Hepatocyte (in vitro differentiated cells): ENCODE data around the gene WNT6. TPM values are rescaled to one million over a fixed set of nuclear protein-coding genes. Genes with fewer than 3 reads are reported as not detected.

Experiments
- DNase-seq: peaks from one replicate; pipeline ENCODE4 v3.0.0-alpha.2; 2016; ENCODE audit warnings: low spot score
- H2AFZ ChIP-seq: fragments of 200-600 bp; sonication (generic); 2 replicates; pipeline ENCODE4 v1.6.0; 2016; ENCODE audit warnings: antibody characterized with exemption, mild to moderate bottlenecking
- H3K27ac ChIP-seq: fragments of 200-600 bp; sonication (generic); 2 replicates; pipeline ENCODE4 v1.5.1; 2016; ENCODE audit warnings: mild to moderate bottlenecking
- H3K27me3 ChIP-seq: fragments of 200-600 bp; sonication (generic); 2 replicates; pipeline ENCODE4 v1.6.1; 2016
- H3K36me3 ChIP-seq: fragments of 200-600 bp; sonication (generic); replicated peaks from 2 replicates; pipeline ENCODE4 v1.5.1; 2016; ENCODE audit warnings: low read depth; ENCODE audit not compliant: insufficient read depth
- H3K4me1 ChIP-seq: fragments of 200-600 bp; sonication (generic); 2 replicates; pipeline ENCODE4 v1.5.1; 2016; ENCODE audit warnings: mild to moderate bottlenecking, moderate library complexity; ENCODE audit not compliant: insufficient read depth
- H3K4me2 ChIP-seq: fragments of 200-600 bp; sonication (generic); 2 replicates; pipeline ENCODE4 v1.6.0; 2016
- H3K4me3 ChIP-seq: fragments of 200-600 bp; sonication (generic); 2 replicates; pipeline ENCODE4 v1.5.1; 2016; ENCODE audit warnings: mild to moderate bottlenecking
- H3K79me2 ChIP-seq: fragments of 200-600 bp; sonication (generic); 2 replicates; pipeline ENCODE4 v1.6.0; 2017; ENCODE audit warnings: mild to moderate bottlenecking
- H3K9me2 ChIP-seq: fragments of 200-600 bp; sonication (generic); replicated peaks from 2 replicates; pipeline ENCODE4 v1.6.0; 2017; ENCODE audit warnings: mild to moderate bottlenecking; ENCODE audit not compliant: insufficient read depth
- H3K9me3 ChIP-seq: fragments of 200-600 bp; sonication (generic); 2 replicates; pipeline ENCODE4 v1.5.1; 2016; ENCODE audit warnings: low read depth, mild to moderate bottlenecking
- H4K20me1 ChIP-seq: fragments of 200-600 bp; sonication (generic); 2 replicates; pipeline ENCODE4 v1.6.0; 2016; ENCODE audit warnings: mild to moderate bottlenecking; ENCODE audit not compliant: insufficient read depth, poor library complexity, severe bottlenecking
- EZH2 ChIP-seq: fragments of 200-600 bp; sonication (generic); IDR thresholded peaks from 2 replicates; pipeline ENCODE4 v1.6.1; 2016; ENCODE audit warnings: antibody characterized with exemption, mild to moderate bottlenecking, borderline replicate concordance
- EZH2phosphoT487 ChIP-seq: fragments of 200-600 bp; sonication (generic); IDR thresholded peaks from one replicate; pipeline ENCODE4 v1.6.1; 2018; ENCODE audit warnings: antibody characterized with exemption, mild to moderate bottlenecking, low read depth, moderate library complexity; ENCODE audit not compliant: unreplicated experiment, severe bottlenecking
- WGBS: methylation state at CpG from one replicate; pipeline ENCODE4 v1.1.6; 2016; ENCODE audit warnings: low lambda C conversion rate; ENCODE audit errors: missing lambda C conversion rate; 5-methylcytosine and 5-hydroxymethylcytosine counted together
- polyA plus RNA-seq: library from polyadenylated mRNA; unstranded; fragments of >200 nt; fragmentation: Nextera tagmentation; extraction: Ambion mirVana; gene quantifications from 2 replicates; pipeline ENCODE4 v1.2.1, GENCODE V29; 2016
- total RNA-seq: library from RNA; depleted of rRNA; stranded (reverse); fragments of >200 nt; gene quantifications from 2 replicates; pipeline ENCODE4 v1.2.3, GENCODE V29; 2014
- TF ChIP-seq, protein P1 (sequence below): fragments of 200-600 bp; sonication (generic); IDR thresholded peaks from 2 replicates; pipeline ENCODE4 v1.5.1; 2016; ENCODE audit warnings: antibody characterized with exemption, mild to moderate bottlenecking; ENCODE audit not compliant: poor library complexity

The WNT6 gene
- total and polyA plus RNA-seq, 2 experiments from 2014 or later: 7.1 to 22.8 TPM

- Histone ChIP-seq H3K9me2 (no peaks in the 10 kb centered on the region), H3K4me3 (no peak overlapping the region), H3K27ac (no peak overlapping the region), H3K36me3 (no peaks in the 10 kb centered on the region), H3K4me1 (no peaks in the 10 kb centered on the region), H4K20me1 (no peaks in the 10 kb centered on the region), H3K27me3 (peaks cover 9% of the 10 kb centered on the region), H2AFZ (no peak overlapping the region), H3K4me2 (no peak overlapping the region), H3K79me2 (no peaks in the 10 kb centered on the region), H3K9me3 (no peaks in the 10 kb centered on the region)
- no peak for DNase-seq
- TF ChIP-seq, protein P1, sequence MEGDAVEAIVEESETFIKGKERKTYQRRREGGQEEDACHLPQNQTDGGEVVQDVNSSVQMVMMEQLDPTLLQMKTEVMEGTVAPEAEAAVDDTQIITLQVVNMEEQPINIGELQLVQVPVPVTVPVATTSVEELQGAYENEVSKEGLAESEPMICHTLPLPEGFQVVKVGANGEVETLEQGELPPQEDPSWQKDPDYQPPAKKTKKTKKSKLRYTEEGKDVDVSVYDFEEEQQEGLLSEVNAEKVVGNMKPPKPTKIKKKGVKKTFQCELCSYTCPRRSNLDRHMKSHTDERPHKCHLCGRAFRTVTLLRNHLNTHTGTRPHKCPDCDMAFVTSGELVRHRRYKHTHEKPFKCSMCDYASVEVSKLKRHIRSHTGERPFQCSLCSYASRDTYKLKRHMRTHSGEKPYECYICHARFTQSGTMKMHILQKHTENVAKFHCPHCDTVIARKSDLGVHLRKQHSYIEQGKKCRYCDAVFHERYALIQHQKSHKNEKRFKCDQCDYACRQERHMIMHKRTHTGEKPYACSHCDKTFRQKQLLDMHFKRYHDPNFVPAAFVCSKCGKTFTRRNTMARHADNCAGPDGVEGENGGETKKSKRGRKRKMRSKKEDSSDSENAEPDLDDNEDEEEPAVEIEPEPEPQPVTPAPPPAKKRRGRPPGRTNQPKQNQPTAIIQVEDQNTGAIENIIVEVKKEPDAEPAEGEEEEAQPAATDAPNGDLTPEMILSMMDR: no peak
- TF ChIP-seq EZH2phosphoT487 (no peak), EZH2 (no peak)
- WGBS: 88% methylated on average over 3 of the region's 3 CpGs
Observed at GRCh38 chr2:218830526-218831306, 28.9 kb upstream of the WNT6 start.

- Histone ChIP-seq H3K9me3 (no peaks in the 10 kb centered on the region), H4K20me1 (no peaks in the 10 kb centered on the region), H3K36me3 (no peaks in the 10 kb centered on the region), H3K27me3 (peaks cover 9% of the 10 kb centered on the region), H3K4me3 (no peak within 1 kb of the TSS), H3K4me1 (no peaks in the 10 kb centered on the region), H2AFZ (no peak within 1 kb of the TSS), H3K9me2 (no peaks in the 10 kb centered on the region), H3K27ac (no peak within 1 kb of the TSS), H3K4me2 (no peak within 1 kb of the TSS), H3K79me2 (no peaks in the 10 kb centered on the region)
- no peak for TF ChIP-seq EZH2phosphoT487
- TF ChIP-seq, protein P1: no peak
- no peak for TF ChIP-seq EZH2
- WGBS: 88% methylated on average over 18 of the region's 18 CpGs
- DNase-seq: no peak
Observed at GRCh38 chr2:218831378-218831990, 28.1 kb upstream of the WNT6 start, which contains the start of gene PRKAG3. TSS of gene PRKAG3 (minus strand) at chr2:218831803.

- H3K27me3 ChIP-seq: peaks cover 9% of the 10 kb centered on the region
- no peaks in the 10 kb centered on the region for H3K4me1 ChIP-seq
- H3K4me3 ChIP-seq: no peak overlapping the region
- no peak overlapping the region for H2AFZ ChIP-seq
- no peak overlapping the region for H3K27ac ChIP-seq
- H3K9me3 ChIP-seq: no peaks in the 10 kb centered on the region
- no peak overlapping the region for H3K4me2 ChIP-seq
- no peaks in the 10 kb centered on the region for H3K36me3 ChIP-seq
- TF ChIP-seq EZH2: no peak
- TF ChIP-seq, protein P1: no peak
- TF ChIP-seq EZH2phosphoT487: no peak
- no peak for DNase-seq
- H4K20me1 ChIP-seq: no peaks in the 10 kb centered on the region
- 94% methylated on average over 3 of the region's 3 CpGs for WGBS
- no peaks in the 10 kb centered on the region for H3K9me2 ChIP-seq
- H3K79me2 ChIP-seq: no peaks in the 10 kb centered on the region
Observed at GRCh38 chr2:218832081-218832480, 27.5 kb upstream of the WNT6 start.
